IPS-NIHi7 (cell line): Measurements from ENCODE around the gene CGNL1.
A peak's percentile ranks its signal among the peaks of the same experiment; 100 is the strongest.

Experiments used
- DNase-seq: peaks from one replicate; pipeline ENCODE4 v3.0.0; 2012; ENCODE audit warnings: mixed read lengths; ENCODE audit errors: extremely low spot score

Gene CGNL1

DNA sequence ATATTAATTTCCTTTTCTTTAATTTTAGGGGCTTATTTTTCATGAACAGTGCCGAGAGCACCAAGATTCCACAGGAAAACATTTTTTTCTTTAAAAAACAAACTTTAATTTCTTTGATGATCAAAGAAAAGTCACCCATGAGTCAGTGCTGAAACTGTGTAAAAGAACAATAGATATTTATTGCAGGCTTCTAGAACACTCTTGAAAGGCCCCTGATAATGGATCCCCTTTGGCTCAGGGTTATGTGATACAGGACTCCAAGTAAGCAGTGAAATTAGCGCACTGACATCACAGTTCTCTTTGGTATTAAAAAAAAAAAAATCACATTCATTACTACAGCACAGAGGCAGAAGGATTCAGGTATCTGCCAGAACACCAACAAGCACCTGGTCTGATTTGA lies 149.3 kb downstream of the CGNL1 start:
- no peak for DNase-seq

DNA sequence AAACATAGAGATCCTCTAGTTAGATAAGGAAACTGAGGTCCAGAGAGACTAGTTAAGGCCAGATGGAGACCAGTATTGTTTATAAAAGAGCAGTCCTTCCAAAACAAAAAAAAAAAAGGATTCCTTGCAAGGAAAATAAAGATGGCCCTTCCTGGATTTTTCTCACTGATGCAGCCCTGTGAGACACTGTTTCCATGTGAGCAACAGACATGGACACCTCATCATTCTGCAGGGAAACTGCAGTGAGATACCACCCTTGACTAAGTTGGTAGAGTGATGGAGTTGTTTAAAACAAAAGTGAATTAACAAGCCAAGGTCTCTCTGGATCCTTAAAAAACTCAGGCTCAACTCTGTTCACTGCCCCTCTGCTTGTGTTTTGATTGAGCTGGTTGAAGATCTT lies 149.8 kb downstream of the CGNL1 start:
- DNase-seq: no peak

DNA sequence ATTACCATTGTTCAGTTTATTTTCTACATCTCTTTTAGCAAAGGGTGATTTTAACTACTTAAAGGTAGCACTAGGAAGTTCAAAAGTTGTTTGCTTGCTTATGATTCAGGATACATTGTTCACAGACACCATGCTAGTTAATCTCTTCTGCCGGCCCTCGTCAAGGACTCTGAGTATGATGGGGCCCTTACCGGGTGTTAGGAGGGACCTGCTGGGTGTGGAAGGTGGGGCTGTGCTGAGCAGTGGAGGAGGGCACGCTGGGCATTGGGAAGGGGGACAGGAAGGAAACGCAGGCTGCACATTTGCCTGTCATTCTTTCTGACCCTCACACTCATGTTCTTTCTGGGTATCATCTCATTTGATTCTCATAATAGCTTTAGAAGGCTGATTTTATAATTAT lies 150.3 kb downstream of the CGNL1 start:
- no peak for DNase-seq

DNA sequence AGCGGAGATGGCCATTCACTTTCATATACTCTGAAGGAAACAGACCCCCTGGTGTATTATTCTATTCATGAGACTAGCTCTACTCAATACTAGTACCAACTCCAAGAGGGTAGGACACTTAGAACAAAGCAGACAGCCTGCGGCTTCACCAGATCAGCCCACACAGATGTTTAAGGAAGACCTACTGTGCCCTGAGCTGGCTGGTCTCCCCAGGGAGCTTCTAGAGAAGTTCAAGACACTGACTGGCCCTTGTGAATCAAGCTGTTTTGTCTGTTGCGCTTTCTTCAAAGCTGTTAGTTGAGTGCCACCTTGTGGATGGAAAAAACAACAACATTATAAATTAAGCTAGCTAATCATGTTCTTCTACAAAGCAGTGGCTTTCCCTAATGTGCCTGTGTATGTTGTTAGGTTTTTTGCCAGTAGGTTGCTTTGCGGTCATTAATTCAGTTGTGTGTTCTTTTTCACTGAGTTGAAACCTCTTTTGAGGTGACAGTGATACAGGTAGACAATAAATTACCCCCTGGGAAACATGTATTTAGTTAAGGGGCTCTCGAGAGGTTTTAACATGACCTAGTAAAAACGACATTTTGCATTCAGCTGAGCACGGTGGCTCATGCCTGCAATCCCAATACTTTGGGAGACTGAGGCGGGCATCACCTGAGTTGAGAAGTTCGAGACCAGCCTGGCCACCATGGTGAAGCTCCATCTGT lies 151.2 kb downstream of the CGNL1 start:
- DNase-seq: peak; percentile 79

DNA sequence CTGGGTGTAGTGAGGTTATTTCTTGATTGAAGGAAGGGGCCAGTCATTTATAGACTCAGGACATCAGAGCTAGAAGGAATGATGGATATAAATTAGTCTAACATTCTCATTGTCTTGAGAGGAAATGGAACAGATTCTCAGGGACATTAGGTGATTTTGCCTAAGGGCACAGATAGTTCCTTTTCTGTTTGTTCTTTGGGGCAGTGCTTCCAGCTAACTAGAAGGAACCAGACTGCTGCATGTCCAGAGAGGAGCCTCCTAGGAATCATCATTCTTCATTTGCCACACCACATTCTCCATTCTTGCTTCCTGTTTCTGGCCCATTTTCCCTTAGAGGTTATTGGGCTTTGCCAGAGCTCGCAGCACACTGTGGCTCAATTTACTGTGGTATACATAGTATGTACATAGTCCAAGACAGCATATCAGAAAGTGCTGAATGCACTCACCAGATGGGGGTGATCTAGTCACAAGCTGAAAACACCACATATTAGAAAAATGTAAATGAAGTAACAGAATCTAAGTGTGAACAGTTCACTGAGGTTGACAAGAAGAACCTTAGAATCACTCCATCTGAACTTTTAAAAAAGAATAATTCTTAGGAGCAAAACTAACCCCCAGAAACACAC lies 152.7 kb downstream of the CGNL1 start:
- no peak for DNase-seq

DNA sequence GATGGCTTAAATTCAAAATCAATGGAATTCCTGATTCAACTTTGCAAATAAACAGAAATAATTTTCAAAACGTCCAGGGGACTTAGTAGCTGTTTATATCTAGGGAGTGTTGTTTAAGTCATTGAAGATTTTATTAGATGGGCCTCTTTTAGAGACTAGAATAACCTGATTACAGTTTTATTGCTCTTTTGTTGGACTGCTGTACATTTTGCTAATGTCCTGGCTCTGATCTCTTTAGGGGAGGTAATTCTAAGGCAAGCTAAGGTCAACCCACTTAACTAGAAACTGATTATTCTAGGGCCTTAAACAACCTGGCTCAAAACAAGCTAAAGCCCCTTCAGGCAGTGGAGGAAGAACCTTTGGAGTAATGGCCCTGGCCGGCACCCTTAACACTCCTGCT lies 153.4 kb downstream of the CGNL1 start:
- no peak for DNase-seq

DNA sequence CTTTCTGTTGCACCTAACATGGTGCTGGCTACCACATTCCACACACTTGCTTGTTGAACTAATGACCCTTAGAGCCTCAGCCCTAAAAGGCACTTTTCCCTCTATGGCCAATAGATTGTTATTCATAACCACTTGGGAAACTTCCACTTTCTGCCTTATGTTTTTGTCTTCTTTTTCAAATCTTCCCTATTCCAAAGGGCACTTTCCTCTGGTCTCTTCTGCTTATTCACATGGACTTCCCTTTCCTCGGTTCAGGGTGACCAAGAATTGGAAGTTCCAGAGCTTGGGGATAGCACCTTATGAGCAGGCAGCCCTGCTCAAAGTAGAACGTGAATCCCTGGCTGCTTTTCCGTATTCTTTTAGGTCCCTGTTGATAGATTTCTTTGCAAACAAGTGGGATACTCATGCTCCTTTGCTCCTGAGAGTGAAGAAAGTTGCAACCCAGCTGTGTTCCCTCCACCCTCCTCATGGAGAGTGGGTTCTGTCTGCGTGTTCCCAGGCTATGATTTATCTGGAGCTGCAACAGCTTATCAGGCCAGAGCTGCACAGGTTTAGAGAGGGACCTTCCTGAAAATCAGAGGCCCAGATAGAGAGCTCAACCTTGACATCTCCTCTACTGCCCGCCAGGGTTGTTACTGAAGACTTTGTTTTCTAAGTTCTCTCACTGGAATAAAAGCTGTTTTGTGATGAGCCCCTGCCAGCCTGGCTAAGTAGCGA lies 156.6 kb downstream of the CGNL1 start:
- DNase-seq: no peak

DNA sequence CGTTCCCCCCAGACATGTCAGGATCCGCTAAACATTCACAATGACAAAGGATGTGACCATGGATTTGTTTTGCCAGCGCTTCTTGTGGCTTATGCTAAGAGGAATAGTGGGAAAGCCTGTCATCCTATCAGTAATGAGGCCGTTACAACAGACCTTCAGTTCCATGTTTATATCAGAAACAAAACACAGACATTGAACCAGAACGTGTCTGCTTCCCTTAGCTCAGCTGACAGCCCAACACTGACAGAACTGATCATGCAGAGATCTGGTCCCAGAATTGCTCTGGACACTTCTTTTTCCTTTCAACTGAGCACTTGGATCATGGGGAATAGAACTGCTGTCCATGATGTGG lies 157.1 kb downstream of the CGNL1 start:
- DNase-seq: no peak

DNA sequence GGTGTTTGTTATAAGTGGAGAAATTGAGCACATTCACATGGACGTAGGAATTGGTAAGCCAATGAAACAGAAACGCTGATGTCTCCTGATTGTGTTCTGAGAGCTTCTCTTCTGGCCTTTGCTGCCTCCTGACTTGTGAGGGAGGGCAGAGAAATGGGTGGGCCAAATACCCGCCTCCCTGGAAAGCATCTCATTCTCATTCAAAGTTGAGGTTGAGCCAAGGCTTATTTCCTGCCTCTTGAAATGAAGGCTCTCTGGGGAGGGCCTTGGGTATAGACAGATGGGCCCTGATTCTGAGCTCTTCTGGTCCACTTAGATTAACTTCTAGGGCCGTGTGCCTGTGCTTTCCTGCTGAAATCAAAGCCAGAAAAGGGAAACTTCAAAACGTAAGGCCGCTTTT lies 158.0 kb downstream of the CGNL1 start:
- DNase-seq: peak; percentile 56

DNA sequence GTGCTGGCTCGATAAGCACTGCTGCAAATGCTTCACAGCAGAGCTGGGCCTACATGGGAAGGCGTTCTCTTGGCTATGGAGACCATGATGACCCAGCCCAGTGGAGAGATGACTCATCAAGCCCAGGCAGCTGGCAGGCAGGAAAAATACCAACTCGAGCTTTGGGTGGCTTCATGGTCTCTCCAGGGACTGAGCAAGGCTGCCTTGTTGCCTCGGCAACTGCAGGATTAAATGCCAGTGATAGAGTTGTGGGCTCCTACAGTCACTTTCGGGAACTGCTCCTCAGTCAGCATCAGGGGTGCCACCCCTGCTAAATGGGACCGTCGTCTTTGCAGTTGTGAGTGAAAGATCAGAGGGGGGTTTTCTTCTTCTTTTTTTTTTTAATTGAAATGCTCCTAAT lies 160.8 kb downstream of the CGNL1 start:
- peak; percentile 45 for DNase-seq

DNA sequence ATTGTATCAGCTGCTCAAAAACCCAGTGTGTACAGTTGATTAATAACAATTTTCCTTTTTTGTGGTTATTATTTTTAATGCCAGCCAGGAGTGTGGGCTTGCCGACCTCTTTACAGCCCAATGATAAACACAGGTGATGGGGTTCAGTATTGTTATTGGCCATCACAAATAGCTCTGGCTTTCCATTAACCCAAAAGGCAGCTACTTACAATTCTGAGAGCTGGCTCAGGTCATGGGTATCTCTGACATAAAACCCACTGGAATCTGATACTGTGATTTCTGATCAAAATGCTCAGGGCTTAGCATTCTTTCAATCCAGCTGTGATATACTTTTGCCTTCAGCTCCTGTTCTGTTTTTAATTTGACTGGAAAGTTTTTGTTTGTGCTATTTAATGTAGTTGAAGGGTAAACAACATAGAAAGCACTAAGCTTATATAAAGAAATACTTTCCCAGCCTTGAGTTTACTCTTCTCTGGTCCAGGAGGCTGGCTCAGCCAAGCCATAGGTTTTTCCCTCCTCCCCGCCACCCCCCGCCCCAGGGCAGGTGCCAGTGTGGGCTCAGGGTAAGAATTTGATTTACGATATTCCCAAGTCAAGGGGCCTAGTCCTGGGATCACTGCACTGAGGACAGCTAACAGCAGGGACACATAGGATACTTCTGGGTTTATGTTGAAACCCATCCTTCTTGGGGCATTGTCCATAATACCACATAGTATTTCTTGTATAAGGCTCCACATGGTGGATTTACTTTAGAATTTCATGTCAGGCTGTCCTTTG lies 161.4 kb downstream of the CGNL1 start:
- DNase-seq: no peak

DNA sequence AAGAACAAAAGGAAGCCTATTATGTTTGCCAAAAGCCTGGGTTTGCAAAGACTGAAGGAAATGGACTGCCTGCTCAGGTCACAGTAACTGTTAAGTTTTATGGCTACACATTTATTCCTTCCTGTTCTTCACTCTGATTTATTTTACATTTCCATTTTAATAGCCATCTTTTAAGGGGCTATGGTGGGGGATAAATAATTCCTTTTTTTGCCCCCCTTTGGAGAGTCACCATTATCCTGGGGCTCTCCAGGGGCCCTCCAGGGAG lies 161.9 kb downstream of the CGNL1 start:
- no peak for DNase-seq

DNA sequence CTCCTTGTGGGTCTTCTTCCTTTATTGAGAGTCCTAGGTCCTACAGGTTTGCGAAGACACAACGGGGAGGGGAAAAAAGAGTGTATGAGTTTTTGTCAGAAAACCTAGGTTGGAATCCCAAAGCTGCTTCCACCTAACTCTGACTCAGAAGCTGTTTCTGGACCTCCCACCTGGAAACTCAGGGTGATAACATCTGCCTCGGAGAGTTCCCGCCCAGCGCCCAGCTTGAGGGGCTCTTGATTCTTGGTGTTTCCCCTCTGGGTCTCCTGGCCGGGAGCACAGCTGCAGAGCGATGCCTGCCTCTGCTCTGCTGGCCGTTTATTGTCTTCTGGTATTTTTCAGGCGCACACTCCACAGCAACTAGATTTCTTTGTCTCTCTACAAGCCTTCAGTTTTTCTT lies 162.5 kb downstream of the CGNL1 start:
- DNase-seq: no peak

DNA sequence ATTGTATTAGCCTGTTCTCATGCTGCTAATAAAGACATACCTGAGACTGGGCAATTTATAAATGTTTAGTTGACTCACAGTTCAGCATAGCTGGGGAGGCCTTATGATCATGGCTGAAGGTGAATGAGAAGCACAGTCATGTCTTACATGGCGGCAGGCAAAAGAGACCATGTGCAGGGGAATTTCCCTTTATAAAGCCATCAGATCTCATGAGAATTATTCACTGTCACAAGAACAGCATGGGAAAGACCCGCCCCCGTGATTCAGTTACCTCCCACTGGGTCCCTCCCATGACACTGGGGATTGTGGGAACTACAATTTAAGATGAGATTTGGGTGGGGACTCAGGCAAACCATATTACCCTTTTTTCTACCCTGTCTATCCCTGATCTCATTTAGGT lies 163.9 kb downstream of the CGNL1 start:
- no peak for DNase-seq

DNA sequence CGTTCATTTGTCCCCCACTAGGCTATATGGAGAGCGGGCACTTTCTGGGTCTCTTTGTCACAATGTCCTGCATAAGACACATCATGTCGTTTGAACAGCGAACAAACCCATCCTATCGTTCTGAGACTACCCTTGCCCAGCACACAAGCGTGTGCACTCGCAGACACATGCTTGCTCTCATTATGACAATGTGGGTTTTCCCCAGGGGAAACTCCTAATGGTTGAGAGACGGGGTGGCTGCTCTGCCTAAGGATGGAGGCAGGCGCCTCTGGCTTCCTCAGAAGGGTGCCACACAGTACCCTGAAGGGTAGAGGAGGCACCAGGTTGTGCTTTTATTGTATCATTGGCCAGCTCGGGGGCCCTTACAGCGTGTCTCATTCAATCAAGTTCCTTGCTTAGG lies 164.4 kb downstream of the CGNL1 start:
- DNase-seq: no peak

DNA sequence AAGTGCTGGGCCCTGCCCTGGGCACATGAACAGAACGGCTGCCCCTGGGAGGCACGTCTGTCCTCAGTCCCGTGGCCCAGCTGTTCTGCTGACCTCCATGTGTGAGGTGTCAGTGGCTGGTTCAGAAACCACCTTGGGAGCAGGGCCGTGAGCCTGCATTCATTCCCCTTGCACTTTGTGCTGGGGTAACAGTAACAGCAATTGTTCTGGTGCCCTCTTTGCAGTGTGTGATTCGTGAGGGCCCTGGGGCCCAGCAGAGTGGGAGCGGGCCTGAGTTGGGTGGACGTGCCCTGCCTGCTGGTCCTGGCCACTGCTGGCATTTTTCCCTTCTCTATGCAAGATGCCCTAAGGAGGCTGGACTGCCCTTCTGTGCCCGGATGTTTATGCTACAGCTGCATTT lies 165.0 kb downstream of the CGNL1 start:
- no peak for DNase-seq

DNA sequence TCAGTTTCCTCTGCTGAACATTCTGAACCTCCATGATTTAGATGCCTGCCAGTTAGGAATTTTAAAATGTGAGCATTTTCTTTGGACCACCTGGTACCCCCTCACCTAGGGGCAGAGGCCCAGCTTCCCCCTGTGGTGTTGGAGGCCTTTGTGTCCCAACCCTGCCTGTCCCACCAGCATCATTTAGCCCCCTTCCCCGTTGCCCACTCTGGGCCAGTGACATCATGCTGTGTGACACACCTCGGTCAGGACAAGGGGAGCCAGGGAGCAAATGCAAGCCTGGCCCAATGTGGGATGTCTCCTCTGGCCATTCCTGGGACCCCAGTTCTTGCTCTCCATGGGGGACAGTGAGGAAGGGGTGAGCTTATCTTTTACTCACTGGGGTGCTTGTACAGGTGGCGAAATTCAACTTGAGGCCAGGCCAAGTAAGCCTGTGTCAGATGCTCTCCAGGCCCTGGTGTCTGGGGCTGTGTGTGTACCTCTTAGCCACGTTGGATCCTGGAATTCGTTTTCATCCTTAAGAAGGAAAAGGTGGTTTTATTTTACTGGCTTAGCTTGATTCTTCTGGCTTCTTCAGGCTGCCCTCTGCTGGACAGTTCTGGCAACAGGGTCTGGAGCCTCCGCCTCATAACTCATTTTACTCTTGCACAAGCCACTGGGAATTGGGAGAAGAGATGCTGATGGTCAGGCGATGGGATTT lies 165.7 kb downstream of the CGNL1 start:
- DNase-seq: peak; percentile 66

DNA sequence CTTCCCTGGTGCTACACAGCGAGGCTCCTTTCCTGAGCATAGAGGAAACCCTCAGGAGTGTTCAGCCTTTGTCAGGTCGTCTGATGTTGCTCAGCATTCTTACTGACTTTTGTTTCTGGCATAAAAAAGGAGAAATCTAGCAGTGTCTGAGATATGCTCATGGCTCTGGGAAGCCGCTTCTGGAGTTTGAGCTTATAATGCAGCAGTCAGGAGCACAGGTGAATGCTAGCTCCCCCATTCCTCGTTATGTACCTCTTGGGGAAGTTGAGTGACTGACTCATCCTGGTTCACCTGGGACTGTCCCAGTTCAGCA lies 166.2 kb downstream of the CGNL1 start:
- DNase-seq: no peak

DNA sequence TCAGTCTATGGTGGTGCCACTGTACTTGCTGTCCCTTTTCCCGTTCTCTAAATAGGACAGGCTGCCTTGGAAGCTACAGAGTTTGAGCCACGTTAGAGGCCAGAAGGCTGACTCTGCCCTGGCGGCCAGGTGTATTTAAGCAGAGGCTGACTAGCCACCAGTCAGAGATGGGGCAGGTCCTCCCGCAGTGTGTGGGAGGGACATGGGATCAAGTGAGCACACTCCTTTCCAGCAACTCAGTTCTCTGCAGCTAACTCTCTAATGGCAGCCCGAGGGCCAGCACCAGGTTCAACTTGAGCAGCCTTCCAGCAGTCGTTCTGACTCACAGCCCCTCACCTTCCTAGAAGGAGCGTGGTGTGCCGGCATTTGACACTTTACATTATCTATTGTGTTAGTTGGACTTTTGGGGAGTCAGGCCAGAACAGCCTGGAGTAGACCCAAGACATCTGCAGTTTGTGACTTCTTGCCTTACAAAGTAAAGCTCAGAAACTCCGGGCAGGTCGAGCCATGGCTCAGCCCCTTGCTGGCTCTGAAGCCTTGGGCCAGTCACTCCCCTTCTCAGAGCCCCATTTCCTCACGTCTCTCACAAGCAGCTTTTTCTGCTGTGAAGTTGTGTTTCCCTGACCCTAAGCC lies 168.7 kb downstream of the CGNL1 start:
- no peak for DNase-seq

DNA sequence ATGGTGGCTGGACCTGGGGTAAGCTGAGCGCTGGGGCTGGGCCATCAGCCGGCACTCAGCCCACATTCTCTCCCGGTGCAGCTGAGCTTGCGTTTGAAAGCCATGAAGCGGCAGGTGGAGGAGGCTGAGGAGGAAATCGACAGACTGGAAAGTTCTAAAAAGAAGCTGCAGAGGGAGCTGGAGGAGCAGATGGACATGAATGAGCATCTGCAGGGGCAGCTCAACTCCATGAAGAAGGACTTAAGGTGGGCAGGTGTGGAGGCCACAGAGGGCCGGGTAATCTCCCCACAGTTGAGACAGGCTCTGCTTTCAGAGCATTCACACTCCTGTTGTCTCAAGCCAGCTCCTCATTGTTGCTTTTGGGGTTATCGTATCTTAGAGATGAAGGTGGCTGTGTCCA lies 169.7 kb downstream of the CGNL1 start:
- no peak for DNase-seq

DNA sequence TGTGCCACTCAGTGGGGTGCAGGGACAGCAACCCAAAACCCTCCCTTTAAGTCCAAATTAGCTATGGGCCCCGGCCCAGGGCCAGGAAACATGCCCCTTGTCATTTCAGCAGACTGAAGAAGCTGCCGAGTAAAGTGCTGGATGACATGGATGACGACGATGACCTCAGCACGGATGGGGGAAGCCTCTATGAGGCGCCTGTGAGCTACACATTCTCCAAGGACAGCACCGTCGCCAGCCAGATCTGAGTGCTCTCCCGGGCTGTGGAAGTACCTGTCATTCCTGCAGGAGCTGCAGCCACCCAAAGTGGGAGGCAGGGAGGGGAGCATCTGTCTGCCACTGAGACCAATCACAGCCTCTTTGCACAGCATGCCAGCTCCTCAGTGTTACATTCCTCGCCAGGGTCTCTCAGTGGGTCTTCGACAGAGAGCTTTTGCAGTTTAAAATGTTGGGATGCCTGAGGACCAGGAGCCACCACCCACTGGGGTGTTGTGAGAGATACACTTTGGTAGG lies 171.0 kb downstream of the CGNL1 start:
- DNase-seq: peak; percentile 29

DNA sequence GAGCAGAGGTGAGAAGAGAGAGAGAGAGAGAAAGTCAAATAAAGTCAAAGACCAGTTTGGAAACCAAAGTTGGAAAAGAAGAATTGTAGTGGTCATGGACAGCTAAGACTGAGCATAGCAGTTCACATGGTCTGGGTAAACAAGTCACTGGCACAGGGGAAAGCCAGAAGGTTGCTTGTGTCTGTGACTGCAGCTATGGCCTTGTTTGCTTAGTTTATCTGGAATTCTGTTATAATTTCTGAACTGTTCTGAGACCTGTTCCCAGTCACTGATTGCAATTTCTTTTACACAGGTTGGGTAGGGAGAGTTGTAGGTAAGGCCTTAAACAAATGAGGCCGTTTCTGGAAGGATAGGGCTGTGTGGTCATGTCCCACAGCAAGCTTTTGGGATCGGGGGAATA lies 172.0 kb downstream of the CGNL1 start:
- DNase-seq: no peak
